Measurements from ENCODE around the gene ADRA2B.

ADRA2B gene

GRCh38 chr2:96105152-96105915 lies 11.0 kb downstream of the ADRA2B start:
- Histone ChIP-seq H3K9ac (ENCODE audit: low read length) (no peak overlapping the region), H3K36me3 (ENCODE audit: insufficient read depth, low read length) (no peaks in the 10 kb centered on the region; the same call in 1 of the 2 replicates), H3K9me3 (ENCODE audit: low read length) (peaks cover 5% of the 10 kb centered on the region; the same call in 1 of the 2 replicates), H2AFZ (ENCODE audit: low read length) (no peak overlapping the region), H3K27ac (ENCODE audit: low read depth, low read length, poor library complexity, severe bottlenecking) (no peak overlapping the region), H3K79me2 (ENCODE audit: insufficient read depth, low read length) (no peaks in the 10 kb centered on the region), H4K20me1 (ENCODE audit: insufficient read depth, low read length) (no peaks in the 10 kb centered on the region), H3K4me2 (ENCODE audit: low read length) (no peak overlapping the region), H3K4me1 (ENCODE audit: insufficient read depth, low read length, severe bottlenecking) (no peaks in the 10 kb centered on the region), H3F3A (ENCODE audit: insufficient read depth, low read length) (no peaks in the 10 kb centered on the region), H3K9me2 (ENCODE audit: low read depth, low read length) (no peaks in the 10 kb centered on the region), H3K4me3 (ENCODE audit: low read depth, low read length, poor library complexity, severe bottlenecking) (no peak overlapping the region), H3K27me3 (ENCODE audit: insufficient read depth, low read length) (peaks cover 22% of the 10 kb centered on the region; the same call in 1 of the 2 replicates)
- no peak for TF ChIP-seq CTCF (IDR thresholded peaks at IDR 0.05; ENCODE audit: low read length)
- TF ChIP-seq EZH2 (IDR thresholded peaks at IDR 0.05; ENCODE audit: borderline replicate concordance, low read length): no peak

- peaks cover 5% of the 10 kb centered on the region; the same call in 1 of the 2 replicates for H3K9me3 ChIP-seq (ENCODE audit: low read length)
- no peak overlapping the region for H2AFZ ChIP-seq (ENCODE audit: low read length)
- TF ChIP-seq EZH2 (IDR thresholded peaks at IDR 0.05; ENCODE audit: borderline replicate concordance, low read length): no peak
- no peak for TF ChIP-seq CTCF (IDR thresholded peaks at IDR 0.05; ENCODE audit: low read length)
- H3K27me3 ChIP-seq (ENCODE audit: insufficient read depth, low read length): peaks cover 22% of the 10 kb centered on the region; the same call in 1 of the 2 replicates
- no peaks in the 10 kb centered on the region for H3K79me2 ChIP-seq (ENCODE audit: insufficient read depth, low read length)
- H3K9me2 ChIP-seq (ENCODE audit: low read depth, low read length): no peaks in the 10 kb centered on the region
- no peak overlapping the region for H3K4me3 ChIP-seq (ENCODE audit: low read depth, low read length, poor library complexity, severe bottlenecking)
- no peak overlapping the region for H3K27ac ChIP-seq (ENCODE audit: low read depth, low read length, poor library complexity, severe bottlenecking)
- no peak overlapping the region for H3K4me2 ChIP-seq (ENCODE audit: low read length)
- H4K20me1 ChIP-seq (ENCODE audit: insufficient read depth, low read length): no peaks in the 10 kb centered on the region
- no peaks in the 10 kb centered on the region for H3F3A ChIP-seq (ENCODE audit: insufficient read depth, low read length)
- no peaks in the 10 kb centered on the region for H3K4me1 ChIP-seq (ENCODE audit: insufficient read depth, low read length, severe bottlenecking)
- H3K36me3 ChIP-seq (ENCODE audit: insufficient read depth, low read length): no peaks in the 10 kb centered on the region; the same call in 1 of the 2 replicates
- H3K9ac ChIP-seq (ENCODE audit: low read length): no peak overlapping the region
Observed at GRCh38 chr2:96104487-96104861, 11.9 kb downstream of the ADRA2B start.

- H3K4me3 ChIP-seq (ENCODE audit: low read depth, low read length, poor library complexity, severe bottlenecking): no peak overlapping the region
- no peak overlapping the region for H3K4me2 ChIP-seq (ENCODE audit: low read length)
- TF ChIP-seq EZH2 (IDR thresholded peaks at IDR 0.05; ENCODE audit: borderline replicate concordance, low read length): no peak
- no peak for TF ChIP-seq CTCF (IDR thresholded peaks at IDR 0.05; ENCODE audit: low read length)
- no peak overlapping the region for H3K27ac ChIP-seq (ENCODE audit: low read depth, low read length, poor library complexity, severe bottlenecking)
- peaks cover 22% of the 10 kb centered on the region; the same call in 1 of the 2 replicates for H3K27me3 ChIP-seq (ENCODE audit: insufficient read depth, low read length)
- H3K9me3 ChIP-seq (ENCODE audit: low read length): peaks cover 5% of the 10 kb centered on the region; the same call in 1 of the 2 replicates
- no peak overlapping the region for H2AFZ ChIP-seq (ENCODE audit: low read length)
- H3K36me3 ChIP-seq (ENCODE audit: insufficient read depth, low read length): no peaks in the 10 kb centered on the region; the same call in 1 of the 2 replicates
- no peaks in the 10 kb centered on the region for H4K20me1 ChIP-seq (ENCODE audit: insufficient read depth, low read length)
- H3K4me1 ChIP-seq (ENCODE audit: insufficient read depth, low read length, severe bottlenecking): no peaks in the 10 kb centered on the region
- no peaks in the 10 kb centered on the region for H3K9me2 ChIP-seq (ENCODE audit: low read depth, low read length)
- H3K79me2 ChIP-seq (ENCODE audit: insufficient read depth, low read length): no peaks in the 10 kb centered on the region
- no peak overlapping the region for H3K9ac ChIP-seq (ENCODE audit: low read length)
- no peaks in the 10 kb centered on the region for H3F3A ChIP-seq (ENCODE audit: insufficient read depth, low read length)
Observed at GRCh38 chr2:96103761-96104486, 12.4 kb downstream of the ADRA2B start.

Measured in OCI-LY1 (cell line).